WERI-Rb-1 (cell line): Measurements from ENCODE around the gene CHEK1.
A peak's percentile ranks its signal among the peaks of the same experiment; 100 is the strongest.
"Not testable (repeated sequence)": the region's sequence is repeated elsewhere in the genome, so short reads cannot be mapped to it uniquely, and the experiment has no call there.

Experiments
- DNase-seq: peaks from one replicate; pipeline ENCODE4 v3.0.0-alpha.2; 2020
- H3K27ac ChIP-seq: fragments of 250-450 bp; sonication (Bioruptor Pico); 2 replicates; pipeline ENCODE4 v1.5.1; 2020; ENCODE audit warnings: mild to moderate bottlenecking, moderate library complexity
- H3K27me3 ChIP-seq: fragments of 250-450 bp; sonication (Bioruptor Pico); 2 replicates; pipeline ENCODE4 v1.5.1; 2021; ENCODE audit warnings: mild to moderate bottlenecking, low read depth, moderate library complexity; ENCODE audit not compliant: insufficient read depth, severe bottlenecking
- H3K36me3 ChIP-seq: fragments of 250-450 bp; sonication (Bioruptor Pico); 2 replicates; pipeline ENCODE4 v1.5.1; 2020; ENCODE audit warnings: mild to moderate bottlenecking, moderate library complexity
- H3K4me3 ChIP-seq: 2 replicates; pipeline ENCODE4 v1.5.1; 2011; ENCODE audit warnings: low read depth, mild to moderate bottlenecking, control low read depth, low read length
- H3K9me3 ChIP-seq: fragments of 250-450 bp; sonication (Bioruptor Pico); 2 replicates; pipeline ENCODE4 v1.5.1; 2021; ENCODE audit warnings: mild to moderate bottlenecking, moderate library complexity; ENCODE audit not compliant: severe bottlenecking
- CTCF ChIP-seq: IDR thresholded peaks from 2 replicates; pipeline ENCODE4 v1.5.1; 2011; ENCODE audit warnings: low read depth, mild to moderate bottlenecking, control low read depth, inconsistent platforms, low read length

CHEK1 gene

GRCh38 chr11:125701018-125701610, 76.2 kb downstream of the CHEK1 start:
- no peaks in the 10 kb centered on the region for H3K36me3 ChIP-seq
- no peak for TF ChIP-seq CTCF
- no peaks in the 10 kb centered on the region for H3K9me3 ChIP-seq
- peaks cover 5% of the 10 kb centered on the region for H3K27me3 ChIP-seq
- DNase-seq, result no peak
- no peak overlapping the region for H3K27ac ChIP-seq
- H3K4me3 ChIP-seq, result no peak overlapping the region

GRCh38 chr11:125701858-125702621, 77.1 kb downstream of the CHEK1 start:
- no peak overlapping the region for H3K4me3 ChIP-seq
- DNase-seq, result no peak
- no peak for TF ChIP-seq CTCF
- H3K27me3 ChIP-seq, result peaks cover 10% of the 10 kb centered on the region
- no peaks in the 10 kb centered on the region for H3K9me3 ChIP-seq
- no peak overlapping the region for H3K27ac ChIP-seq
- no peaks in the 10 kb centered on the region for H3K36me3 ChIP-seq

GRCh38 chr11:125704686-125705085, 79.7 kb downstream of the CHEK1 start:
- H3K36me3 ChIP-seq, H3K27ac ChIP-seq, DNase-seq: not testable (repeated sequence)

GRCh38 chr11:125720781-125721180, 95.8 kb downstream of the CHEK1 start:
- DNase-seq, result no peak
- no peaks in the 10 kb centered on the region for H3K36me3 ChIP-seq
- no peak overlapping the region for H3K4me3 ChIP-seq
- H3K9me3 ChIP-seq, result peaks cover 11% of the 10 kb centered on the region
- no peaks in the 10 kb centered on the region for H3K27me3 ChIP-seq
- no peak for TF ChIP-seq CTCF
- H3K27ac ChIP-seq, result no peak overlapping the region

More at GRCh38 chr11:125704686-125705085, 79.7 kb downstream of the CHEK1 start:
- H3K4me3 ChIP-seq, H3K27me3 ChIP-seq, H3K9me3 ChIP-seq: not testable (repeated sequence)

GRCh38 chr11:125724125-125724524, 99.2 kb downstream of the CHEK1 start:
- Histone ChIP-seq H3K27me3 (peaks cover 11% of the 10 kb centered on the region), H3K4me3 (no peak overlapping the region), H3K9me3 (no peaks in the 10 kb centered on the region), H3K27ac (no peak overlapping the region), H3K36me3 (no peaks in the 10 kb centered on the region)
- DNase-seq, result no peak
- TF ChIP-seq CTCF, result peak; percentile 36; the same call in 1 of the 2 replicates
